Prostate gland (tissue), 2 donors: ENCODE measurements around the gene NR2E1. TPM values are rescaled to one million over a fixed set of nuclear protein-coding genes. Genes with fewer than 3 reads are reported as not detected.

ENCODE experiments used
- DNase-seq: peaks from one replicate; pipeline ENCODE4 v3.0.0-alpha.2; 2019; ENCODE audit warnings: low spot score
- H3K27ac ChIP-seq, 2 donors: fragments of 200-600 bp; sonication (generic); 2 replicates each; pipeline ENCODE4 v1.5.1; 2017 to 2019
- H3K27me3 ChIP-seq: fragments of 200-600 bp; sonication (generic); replicated peaks from 2 replicates; pipeline ENCODE4 v1.5.1; 2019; ENCODE audit not compliant: insufficient read depth
- H3K36me3 ChIP-seq, 2 donors: fragments of 200-600 bp; sonication (generic); 1 replicate in 1 of 2; 2 replicates in 1 of 2; pipeline versions ENCODE4 v1.5.1 to v1.8.1; 2017 to 2019
- H3K4me1 ChIP-seq: fragments of 200-600 bp; sonication (generic); replicated peaks from 2 replicates; pipeline ENCODE4 v1.5.1; 2019
- H3K4me3 ChIP-seq, 2 donors: fragments of 200-600 bp; sonication (generic); 2 replicates each; pipeline ENCODE4 v1.5.1; 2017 to 2019
- H3K9me3 ChIP-seq: fragments of 200-600 bp; sonication (generic); 2 replicates; pipeline ENCODE4 v1.5.1; 2017
- POLR2A ChIP-seq: fragments of 450-650 bp; IDR thresholded peaks from one replicate; pipeline ENCODE4 v1.6.1; 2016; ENCODE audit warnings: antibody characterized with exemption, mild to moderate bottlenecking
- POLR2AphosphoS5 ChIP-seq: sonication (generic); formaldehyde crosslinking; IDR thresholded peaks from one replicate; pipeline ENCODE4 v1.6.1; 2017; ENCODE audit warnings: antibody characterized with exemption
- WGBS: methylation state at CpG from one replicate; pipeline ENCODE4 v1.1.5; 2018; 5-methylcytosine and 5-hydroxymethylcytosine counted together
- intact Hi-C: fragments of 100-400 bp; cut with DNase I; formaldehyde crosslinking; loops from one replicate; pipeline ENCODE4 v1.14.2; 2022
- total RNA-seq, 2 donors: library from RNA; depleted of rRNA; stranded (reverse); fragments of >200 nt; gene quantifications; one replicate each; pipeline ENCODE4 v1.1.0, GENCODE V29; 2016
- TF ChIP-seq, protein P1 (sequence below), 4 experiments: fragments of 200-600 bp in 2 of 4; fragments of 450-650 bp in 2 of 4; sonication (generic) in 2 of 4; IDR thresholded peaks; 1 replicate in 3 of 4; 2 replicates in 1 of 4; pipeline ENCODE4 v1.5.1; 2016 to 2019; ENCODE audit warnings: antibody characterized with exemption in 4 of 4, mild to moderate bottlenecking in 2 of 4, moderate library complexity in 2 of 4

The NR2E1 gene
- total RNA-seq, 2 donors from 2014 or later: 0.91 TPM; not detected in 1

DNA sequence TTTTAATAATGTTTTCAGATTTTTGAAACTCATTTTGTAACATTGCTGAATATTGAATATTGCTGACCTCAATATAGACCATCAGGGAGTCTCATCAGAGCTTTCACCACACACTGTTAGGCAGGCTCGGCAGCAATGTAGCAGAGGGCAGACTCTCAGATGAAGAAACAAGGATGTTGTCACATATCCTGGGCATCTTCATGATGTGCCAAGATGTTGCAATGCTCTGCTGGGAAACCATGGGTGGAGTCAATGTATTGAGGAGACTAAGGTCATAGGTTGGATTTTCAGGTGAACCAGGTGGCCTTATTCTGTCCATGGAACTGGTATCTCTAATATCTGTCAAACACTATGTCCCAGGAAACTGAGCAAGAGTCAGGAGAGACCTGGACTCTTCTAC is 27.3 kb downstream of the NR2E1 start:
- Histone ChIP-seq H3K9me3 (no peaks in the 10 kb centered on the region), H3K36me3 (no peaks in the 10 kb centered on the region), H3K4me1 (no peaks in the 10 kb centered on the region), H3K27me3 (no peaks in the 10 kb centered on the region), H3K27ac (no peak overlapping the region), H3K4me3 (no peak overlapping the region)
- no peak for TF ChIP-seq POLR2AphosphoS5
- TF ChIP-seq, protein P1, sequence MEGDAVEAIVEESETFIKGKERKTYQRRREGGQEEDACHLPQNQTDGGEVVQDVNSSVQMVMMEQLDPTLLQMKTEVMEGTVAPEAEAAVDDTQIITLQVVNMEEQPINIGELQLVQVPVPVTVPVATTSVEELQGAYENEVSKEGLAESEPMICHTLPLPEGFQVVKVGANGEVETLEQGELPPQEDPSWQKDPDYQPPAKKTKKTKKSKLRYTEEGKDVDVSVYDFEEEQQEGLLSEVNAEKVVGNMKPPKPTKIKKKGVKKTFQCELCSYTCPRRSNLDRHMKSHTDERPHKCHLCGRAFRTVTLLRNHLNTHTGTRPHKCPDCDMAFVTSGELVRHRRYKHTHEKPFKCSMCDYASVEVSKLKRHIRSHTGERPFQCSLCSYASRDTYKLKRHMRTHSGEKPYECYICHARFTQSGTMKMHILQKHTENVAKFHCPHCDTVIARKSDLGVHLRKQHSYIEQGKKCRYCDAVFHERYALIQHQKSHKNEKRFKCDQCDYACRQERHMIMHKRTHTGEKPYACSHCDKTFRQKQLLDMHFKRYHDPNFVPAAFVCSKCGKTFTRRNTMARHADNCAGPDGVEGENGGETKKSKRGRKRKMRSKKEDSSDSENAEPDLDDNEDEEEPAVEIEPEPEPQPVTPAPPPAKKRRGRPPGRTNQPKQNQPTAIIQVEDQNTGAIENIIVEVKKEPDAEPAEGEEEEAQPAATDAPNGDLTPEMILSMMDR (IDR thresholded peaks at IDR 0.05): no peak
- no peak for TF ChIP-seq POLR2A
- intact Hi-C loops: no loop called here
- 84% methylated on average over 1 of the region's 1 CpG for WGBS
- no peak for DNase-seq

DNA sequence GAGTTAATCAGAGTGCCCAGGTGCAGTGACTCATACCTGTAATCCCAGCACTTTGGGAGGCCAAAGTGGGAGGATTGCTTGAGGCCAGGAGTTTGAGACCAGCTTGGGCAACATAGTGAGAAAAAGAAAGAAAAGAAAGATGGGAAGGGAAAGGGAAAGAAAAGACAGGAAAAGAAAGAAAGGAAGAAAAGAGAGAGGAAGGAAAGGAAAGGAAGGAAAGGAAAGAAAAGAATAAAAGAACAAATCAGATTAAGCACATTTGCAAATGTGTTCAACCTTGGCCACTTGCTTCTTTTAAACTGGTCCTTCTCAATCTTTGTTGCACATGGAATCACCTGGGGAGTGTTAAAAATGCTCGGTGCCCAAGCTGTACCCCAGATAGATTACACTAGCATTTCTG is 28.0 kb downstream of the NR2E1 start:
- no peak for DNase-seq
- Histone ChIP-seq H3K4me3 (no peak overlapping the region), H3K27me3 (no peaks in the 10 kb centered on the region), H3K36me3 (no peaks in the 10 kb centered on the region), H3K4me1 (no peaks in the 10 kb centered on the region), H3K27ac (no peak overlapping the region), H3K9me3 (no peaks in the 10 kb centered on the region)
- TF ChIP-seq POLR2AphosphoS5: no peak
- no peak for TF ChIP-seq POLR2A
- TF ChIP-seq, protein P1 (IDR thresholded peaks at IDR 0.05): no peak
- 85% methylated on average over 1 of the region's 1 CpG for WGBS
- intact Hi-C loops: no loop called here

DNA sequence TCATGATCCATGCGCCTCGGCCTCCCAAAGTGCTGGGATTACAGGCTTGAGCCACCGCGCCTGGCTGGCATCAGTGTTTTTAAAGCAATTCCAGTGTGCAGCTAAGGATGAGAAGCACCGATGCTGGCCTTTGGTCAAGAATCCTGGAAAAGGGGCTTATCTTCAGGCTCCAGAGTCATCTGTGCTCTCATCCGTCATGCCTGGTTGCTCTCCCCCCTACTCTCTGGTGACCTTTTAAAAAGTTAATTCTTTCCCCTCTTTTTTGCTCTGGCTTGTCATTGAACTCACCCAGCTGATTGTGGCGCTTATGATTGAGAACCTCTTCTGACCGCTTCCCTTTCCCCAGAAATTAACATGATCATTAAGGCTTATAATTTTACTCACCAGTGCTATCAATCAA is 28.7 kb downstream of the NR2E1 start:
- DNase-seq: no peak
- H3K27me3 ChIP-seq: no peaks in the 10 kb centered on the region
- no peaks in the 10 kb centered on the region for H3K4me1 ChIP-seq
- H3K9me3 ChIP-seq: no peaks in the 10 kb centered on the region
- H3K36me3 ChIP-seq: no peaks in the 10 kb centered on the region
- intact Hi-C loops: no loop called here
- no peak overlapping the region for H3K27ac ChIP-seq
- 91% methylated on average over 8 of the region's 8 CpGs for WGBS
- no peak overlapping the region for H3K4me3 ChIP-seq
- TF ChIP-seq, protein P1 (IDR thresholded peaks at IDR 0.05): no peak
- TF ChIP-seq POLR2AphosphoS5: no peak
- no peak for TF ChIP-seq POLR2A

DNA sequence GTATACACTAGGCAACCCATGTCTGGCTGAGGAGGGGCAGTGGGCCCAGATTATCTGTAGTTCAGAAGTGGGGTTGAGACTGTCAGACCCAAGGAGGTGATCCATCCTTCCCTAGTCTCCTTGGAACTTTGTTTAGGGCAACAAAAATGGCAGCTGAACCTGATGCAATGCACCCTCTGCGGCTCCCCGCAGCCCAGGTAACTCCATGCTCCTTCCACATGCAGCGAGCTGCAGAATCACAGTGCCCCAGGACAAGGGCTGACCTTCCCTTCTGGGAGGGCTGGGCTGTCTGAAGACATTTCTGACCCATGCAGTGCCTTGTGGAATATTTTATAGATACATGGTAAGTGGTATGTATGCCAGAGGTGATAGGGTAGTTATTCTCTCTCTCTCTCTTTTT is 29.4 kb downstream of the NR2E1 start:
- no peaks in the 10 kb centered on the region for H3K9me3 ChIP-seq
- WGBS: 92% methylated on average over 3 of the region's 3 CpGs
- no peaks in the 10 kb centered on the region for H3K27me3 ChIP-seq
- TF ChIP-seq POLR2A: no peak
- TF ChIP-seq, protein P1 (IDR thresholded peaks at IDR 0.05): no peak
- no peak for TF ChIP-seq POLR2AphosphoS5
- H3K4me1 ChIP-seq: no peaks in the 10 kb centered on the region
- H3K27ac ChIP-seq: no peak overlapping the region
- DNase-seq: no peak
- intact Hi-C loops: no loop called here
- no peak overlapping the region for H3K4me3 ChIP-seq
- H3K36me3 ChIP-seq: no peaks in the 10 kb centered on the region

DNA sequence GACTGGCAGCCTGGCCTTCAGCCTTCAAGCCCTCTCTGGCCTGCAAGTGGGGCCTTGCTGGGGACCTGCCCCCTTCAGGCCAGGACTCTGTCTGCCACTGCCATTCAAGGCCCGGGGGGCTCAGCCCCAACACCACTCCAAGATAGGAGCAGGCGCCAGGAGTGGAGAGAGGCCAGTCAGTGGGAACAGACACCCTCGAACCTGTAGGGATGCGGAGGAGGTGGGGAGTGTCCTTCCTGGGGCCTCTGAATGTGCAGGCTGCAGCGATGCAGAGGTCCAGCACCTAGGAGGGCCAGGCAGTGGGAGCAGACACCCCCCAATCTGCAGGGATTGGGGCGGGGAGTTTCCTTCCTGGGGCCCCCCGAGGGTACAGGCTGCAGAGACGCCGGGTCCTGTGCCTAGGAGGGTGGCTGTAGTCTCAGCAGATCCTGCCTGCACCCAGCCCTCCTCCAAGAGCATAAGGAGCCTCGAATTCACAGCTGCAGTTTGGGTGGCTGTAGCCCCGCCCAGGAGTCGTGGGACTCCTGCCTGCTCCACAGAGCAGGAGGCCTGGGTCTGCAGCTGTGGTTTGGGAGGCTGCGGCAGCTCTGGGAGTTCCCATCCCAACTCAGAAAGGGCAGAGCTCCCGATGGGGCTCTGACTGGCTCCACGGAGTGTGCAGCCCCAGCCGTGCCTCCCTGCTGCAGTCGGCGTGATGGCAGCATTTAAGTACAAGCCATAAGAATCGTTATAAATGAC is 33.1 kb downstream of the NR2E1 start:
- Histone ChIP-seq H3K4me1 (no peaks in the 10 kb centered on the region), H3K36me3 (no peaks in the 10 kb centered on the region), H3K27ac (no peak overlapping the region), H3K27me3 (no peaks in the 10 kb centered on the region), H3K4me3 (no peak overlapping the region), H3K9me3 (no peaks in the 10 kb centered on the region)
- intact Hi-C loops: no loop called here
- WGBS: 87% methylated on average over 19 of the region's 19 CpGs
- TF ChIP-seq, protein P1 (IDR thresholded peaks at IDR 0.05): no peak
- TF ChIP-seq POLR2A: no peak
- TF ChIP-seq POLR2AphosphoS5: no peak
- DNase-seq: no peak
